GM21717 (cell line): ENCODE measurements around the gene WNT2.
"Not testable (repeated sequence)": the region's sequence is repeated elsewhere in the genome, so short reads cannot be mapped to it uniquely, and the experiment has no call there.

Source experiments
- ATAC-seq: cut with Tn5 transposase; IDR thresholded peaks from one replicate; pipeline ENCODE4 v1.9.1; 2021; ENCODE audit warnings: mild to moderate bottlenecking, moderate library complexity; ENCODE audit not compliant: unreplicated experiment

The WNT2 gene

DNA sequence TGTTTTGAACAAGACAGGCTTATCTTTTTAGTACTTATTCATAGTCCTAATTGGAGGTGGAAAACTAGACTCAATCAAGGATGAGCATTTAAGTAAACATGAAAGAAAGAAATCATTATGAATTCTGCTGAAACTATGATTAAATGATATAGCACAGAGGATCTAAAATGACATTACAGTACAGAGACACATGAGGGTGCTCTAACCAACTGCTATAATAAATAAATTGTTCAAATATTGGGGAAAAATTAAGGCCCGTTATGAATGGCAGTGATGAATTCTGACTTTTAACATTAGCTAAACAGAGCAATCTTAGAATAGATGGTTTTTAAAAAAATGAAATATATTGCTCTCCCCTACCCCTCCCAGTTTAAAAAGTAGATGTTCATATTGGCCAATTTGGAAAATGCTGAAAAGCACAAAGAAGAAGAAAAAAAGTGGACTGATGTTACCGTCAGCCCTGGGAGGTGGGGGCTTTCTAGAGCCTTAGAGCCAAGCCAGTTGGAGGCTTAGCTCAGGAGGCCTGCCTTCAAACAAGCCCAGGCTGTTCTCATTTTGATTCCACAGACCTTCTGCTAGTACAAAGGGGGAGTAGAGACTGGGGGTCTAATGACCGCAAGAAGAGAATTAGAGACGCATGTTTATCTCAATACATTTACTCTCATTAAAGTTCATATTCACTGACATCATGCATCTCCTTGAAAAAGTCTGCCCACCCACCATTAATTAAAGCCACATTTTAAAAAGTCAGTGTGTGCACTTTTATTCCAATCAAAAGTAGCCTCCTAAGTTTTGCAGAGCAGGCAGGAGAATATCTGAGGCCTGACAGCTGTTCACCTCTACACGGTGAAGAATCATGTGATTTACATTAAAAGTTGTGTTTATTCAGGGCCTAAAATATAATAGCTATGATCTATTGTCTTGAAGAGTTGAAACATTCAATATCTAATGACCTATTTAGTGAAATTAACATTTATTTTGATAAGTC, 10.0 kb downstream of the WNT2 start:
- ATAC-seq = no peak

DNA sequence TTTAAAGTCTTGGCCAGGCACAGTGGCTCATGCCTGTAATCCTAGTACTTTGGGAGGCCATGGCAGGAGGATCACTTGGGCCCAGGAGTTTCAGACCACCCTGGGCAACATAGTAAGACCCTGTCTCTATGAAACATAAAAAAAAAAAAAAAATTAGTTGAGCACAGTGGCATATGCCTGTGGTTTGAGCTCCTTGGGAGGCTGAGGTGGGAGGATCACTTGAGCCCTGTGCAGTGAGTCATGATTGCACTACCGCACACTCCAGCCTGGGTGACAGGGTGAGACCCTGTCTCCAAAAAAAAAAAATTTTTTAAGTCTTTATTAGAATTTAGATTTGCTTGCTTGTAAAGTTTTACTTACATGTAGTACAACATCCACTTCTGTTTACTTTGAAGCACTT, 14.0 kb downstream of the WNT2 start:
- no peak for ATAC-seq

DNA sequence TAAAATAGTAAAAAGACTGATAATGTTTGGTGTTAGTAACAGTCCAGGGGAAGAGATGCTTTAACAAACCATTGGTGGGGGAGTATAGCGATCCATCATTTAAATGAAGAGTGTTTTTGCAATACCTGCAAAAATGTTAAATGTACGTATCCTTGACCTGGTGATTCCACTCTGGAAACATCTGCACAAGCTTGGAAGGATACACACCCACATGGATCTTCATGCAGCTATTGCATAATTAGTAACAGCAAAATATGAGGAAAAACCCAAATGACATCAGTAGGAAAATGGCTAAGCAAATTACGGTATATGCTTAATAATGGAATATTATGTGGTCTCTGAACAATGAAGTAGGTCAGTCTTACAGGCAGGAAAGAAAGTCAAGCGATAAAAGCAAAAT, 20.5 kb downstream of the WNT2 start:
- no peak for ATAC-seq

DNA sequence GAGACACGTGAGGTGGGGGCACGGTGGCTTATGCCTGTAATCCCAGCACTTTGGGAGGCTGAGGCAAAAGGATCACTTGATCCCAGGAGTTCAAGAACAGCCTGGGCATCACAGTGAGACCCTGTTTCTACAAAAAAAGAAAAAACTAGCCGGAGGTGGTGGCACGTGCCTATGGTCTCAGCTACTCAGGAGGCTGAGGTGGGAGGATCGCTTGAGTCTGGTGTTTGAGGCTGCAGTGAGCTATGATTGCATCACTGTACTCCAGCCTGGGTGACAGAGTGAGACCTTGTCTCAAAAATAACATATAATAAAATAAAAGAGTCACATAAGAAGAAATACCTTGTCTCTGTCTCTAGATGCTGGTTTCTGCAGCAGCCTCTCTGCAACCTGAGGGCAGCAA, 22.4 kb downstream of the WNT2 start:
- not testable (repeated sequence) for ATAC-seq

DNA sequence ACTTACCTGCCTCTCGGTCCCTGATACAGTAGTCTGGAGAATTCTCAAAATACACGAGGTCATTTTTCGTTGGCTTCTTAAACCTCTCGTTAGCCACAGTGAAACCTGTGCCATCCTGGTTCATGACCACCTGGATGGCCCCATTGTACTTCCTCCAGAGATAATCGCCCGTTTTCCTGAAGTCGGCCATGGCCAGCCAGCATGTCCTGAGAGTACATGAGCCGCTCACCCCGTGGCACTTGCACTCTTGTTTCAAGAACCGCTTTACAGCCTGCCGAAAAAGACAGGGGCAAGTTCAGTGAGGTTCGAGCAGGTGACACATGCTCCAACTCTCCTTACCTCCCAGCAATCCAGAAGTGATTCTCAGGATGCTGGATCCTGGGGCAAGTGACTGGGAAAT, 25.3 kb downstream of the WNT2 start:
- ATAC-seq = no peak

DNA sequence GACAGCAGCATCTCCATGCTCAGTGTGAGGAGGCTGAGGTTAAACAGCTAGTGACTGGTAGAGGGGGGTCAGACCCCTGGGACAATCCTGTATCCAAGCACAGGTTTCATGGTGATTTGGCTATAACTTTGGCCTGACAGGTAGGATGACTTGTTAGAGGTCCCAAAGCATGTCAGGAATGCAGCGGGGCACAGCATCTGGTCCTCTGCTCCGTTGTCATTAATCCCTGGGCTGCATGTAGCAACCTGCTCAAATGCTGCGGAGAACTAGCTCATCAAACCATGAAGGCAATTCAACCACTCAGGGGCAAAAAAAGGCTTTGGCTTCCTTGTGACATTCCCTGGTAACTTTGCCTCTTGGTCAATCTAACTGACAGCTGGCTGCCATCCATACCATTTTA, 26.8 kb downstream of the WNT2 start:
- no peak for ATAC-seq

DNA sequence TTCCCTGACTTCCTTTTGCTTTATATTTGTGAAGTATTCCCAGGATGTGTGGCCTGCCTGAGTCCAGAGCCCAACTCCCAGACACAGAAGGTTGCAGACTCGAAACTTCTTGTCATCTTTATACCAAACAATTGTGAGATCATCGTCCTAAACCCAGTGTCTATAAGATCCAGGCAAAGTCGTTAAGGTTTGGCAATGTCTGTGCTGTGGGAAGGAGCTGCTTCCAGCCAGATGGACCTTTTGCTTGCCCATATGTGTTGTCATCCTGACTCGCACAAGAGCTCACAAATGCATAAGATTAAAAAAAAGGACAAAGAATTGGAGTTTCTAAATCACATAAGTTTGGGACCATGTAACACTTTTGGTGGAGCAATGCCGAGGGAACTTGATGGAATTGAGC, 37.0 kb downstream of the WNT2 start:
- no peak for ATAC-seq

DNA sequence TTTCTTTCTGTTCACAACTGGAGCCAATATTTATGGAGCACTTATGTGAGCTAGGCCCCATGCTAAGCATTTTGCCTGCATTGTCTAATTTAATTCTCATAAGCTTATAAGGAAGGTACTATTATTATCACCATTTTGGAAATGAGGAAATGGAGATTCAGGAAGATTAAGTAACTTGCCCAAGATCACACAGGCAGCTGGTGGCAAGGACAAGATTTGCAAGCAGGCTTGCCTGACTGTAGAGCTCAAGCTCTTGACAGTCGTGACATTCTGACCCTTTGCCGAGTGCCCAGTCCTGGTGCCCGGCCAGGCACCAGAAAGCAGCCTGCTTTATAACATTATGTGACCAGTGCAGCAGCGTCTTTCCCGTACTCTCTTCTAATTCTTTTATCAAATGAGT, 38.2 kb downstream of the WNT2 start:
- ATAC-seq = no peak

DNA sequence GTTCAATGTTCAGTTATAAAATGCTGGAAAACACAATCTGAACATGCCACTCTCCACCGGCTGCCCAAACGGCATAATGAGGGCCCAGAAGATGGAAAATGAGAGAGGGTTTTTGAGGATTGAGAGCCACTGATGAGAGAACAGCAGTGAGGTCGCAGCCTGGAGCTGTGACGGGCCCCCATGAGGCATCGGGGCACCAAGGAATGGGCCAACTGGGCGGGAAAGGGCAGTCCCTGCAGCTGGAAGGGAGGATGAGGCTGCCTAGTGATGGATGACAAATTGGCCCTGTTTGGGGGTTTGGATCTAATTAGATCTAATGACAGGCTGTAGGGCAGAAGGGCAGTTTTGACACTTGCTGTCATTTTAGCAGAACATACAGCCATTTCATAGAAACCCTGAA, 39.1 kb downstream of the WNT2 start:
- no peak for ATAC-seq

DNA sequence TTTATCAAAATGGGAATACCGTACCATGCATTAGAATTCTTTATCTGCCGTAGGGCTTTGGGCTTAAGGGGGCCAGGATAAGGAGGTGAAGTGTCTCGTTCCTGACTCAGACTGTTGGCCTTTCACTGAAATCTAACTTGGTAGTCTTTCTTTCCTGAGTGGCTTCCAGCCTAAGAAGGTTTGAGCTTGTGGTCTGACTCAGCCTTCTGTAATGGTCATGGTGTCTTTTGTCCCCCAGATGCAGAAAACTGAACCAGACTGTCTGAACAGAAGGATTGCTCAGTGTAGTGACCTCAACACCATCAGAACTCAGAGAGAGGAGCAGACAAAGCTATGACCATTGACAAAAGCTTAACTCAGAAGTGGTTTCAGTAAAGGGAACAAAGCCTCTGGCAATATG, 39.5 kb downstream of the WNT2 start:
- no peak for ATAC-seq

DNA sequence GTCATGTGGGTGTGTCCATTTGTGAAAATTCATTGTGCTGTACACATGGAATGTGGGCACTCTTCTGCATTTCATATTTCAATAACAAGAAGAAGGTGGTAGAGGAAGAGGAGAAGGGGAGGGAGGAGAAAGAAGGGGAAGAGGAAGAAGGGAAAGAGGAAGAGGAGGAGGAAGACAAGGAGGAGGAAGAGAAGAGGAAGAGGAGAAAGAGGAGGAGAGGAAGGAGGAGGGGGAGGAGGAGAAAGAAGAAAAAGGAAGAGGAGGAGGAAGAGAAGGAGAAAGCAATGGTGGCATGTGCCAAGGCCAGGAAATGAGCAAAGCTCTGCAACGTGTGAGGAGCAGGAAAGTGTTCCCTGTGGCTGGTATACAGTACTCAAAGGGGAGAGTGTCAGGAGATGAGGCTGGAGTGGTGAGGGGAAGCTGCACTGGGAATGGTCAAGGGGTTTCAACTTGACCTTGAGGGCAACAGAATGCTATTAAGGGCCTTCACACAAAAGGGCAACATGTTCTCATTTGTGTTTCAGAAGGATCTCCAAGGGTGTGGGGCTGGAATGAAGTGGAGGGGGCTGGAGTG, 40.5 kb downstream of the WNT2 start:
- no peak for ATAC-seq

DNA sequence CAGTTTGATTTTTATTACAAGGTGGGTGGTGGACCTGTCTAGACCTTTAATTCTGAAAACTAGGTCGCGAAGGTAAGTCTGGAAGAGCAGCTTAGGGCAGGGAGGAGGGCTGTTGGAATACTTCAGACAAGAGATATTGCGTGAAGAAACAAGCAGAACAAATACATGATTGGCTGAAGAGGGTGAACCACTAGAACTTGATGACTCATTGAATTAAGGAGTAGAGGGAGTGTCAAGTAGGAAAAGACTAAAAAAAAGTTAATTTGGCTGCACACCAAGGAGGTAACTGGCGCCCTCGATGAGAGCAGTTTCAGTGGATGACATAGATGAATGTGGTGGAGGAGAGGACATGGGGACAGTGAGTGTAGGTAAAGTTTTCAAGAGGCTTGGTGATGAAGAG, 41.3 kb downstream of the WNT2 start:
- no peak for ATAC-seq

DNA sequence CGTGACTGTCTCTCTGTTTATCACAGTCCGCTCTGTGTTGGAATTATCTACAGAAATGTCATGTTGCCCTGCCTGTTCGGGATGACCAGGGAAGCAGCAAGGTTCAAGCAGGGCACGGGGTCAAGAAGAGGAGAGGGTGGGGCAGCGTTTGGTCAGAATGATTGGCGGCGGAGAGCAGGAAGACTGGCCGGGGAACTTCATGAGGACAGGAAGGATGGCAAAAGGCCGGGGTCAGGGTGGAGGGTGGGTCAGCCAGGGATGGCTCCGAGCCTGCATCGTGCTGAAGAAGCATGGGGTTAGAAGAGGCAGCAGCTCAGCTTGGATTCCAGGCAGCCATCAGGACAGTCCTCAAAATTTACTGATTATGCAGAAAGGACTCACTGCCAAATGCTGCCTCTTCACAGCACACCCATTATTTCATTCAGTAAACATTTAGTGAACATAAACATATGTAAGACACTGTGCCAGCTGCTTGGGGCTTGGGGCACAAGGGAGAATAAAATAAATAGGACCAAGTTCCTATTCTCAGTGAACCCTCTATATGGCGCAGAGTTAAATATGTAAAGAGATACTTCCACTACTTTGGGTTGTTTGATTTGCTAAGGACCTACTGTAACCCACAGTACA, 42.8 kb downstream of the WNT2 start:
- no peak for ATAC-seq

DNA sequence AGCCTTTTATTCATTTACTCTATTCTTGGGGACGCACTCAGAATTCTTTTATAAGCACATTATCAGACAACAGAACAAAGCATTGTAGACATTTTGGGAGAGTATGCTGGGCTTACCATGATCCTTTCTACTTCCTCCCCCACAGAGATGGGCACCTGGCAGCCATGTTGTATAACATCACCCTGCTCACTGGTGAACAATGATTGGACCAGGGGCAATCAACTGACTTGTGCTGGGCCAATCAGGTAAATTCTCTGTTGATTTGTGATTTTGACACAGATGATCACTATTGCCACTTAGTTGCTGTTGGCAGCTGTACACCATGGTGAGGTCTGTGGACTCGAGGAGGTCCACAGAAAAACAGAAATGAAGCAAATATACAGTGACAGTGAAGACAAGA, 43.7 kb downstream of the WNT2 start:
- no peak for ATAC-seq

DNA sequence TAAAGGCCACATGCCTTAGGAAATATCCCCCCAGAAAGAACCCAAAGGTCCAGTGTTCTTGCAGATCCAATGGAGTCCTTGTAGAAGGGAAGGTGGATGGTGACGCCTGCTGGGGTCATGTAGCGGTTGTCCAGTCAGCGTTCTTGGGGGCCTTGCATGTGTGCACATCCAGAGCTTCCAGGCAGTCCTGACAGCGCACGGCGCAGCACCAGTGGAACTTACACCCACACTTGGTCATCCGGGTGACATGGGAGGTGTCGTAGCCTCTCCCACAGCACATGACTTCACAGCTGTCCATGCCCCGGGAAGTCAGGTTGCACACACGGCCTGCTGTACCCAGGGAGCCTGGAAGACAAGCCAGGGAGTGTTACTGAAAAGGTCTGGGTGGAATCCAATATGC, 44.8 kb downstream of the WNT2 start:
- ATAC-seq = no peak

DNA sequence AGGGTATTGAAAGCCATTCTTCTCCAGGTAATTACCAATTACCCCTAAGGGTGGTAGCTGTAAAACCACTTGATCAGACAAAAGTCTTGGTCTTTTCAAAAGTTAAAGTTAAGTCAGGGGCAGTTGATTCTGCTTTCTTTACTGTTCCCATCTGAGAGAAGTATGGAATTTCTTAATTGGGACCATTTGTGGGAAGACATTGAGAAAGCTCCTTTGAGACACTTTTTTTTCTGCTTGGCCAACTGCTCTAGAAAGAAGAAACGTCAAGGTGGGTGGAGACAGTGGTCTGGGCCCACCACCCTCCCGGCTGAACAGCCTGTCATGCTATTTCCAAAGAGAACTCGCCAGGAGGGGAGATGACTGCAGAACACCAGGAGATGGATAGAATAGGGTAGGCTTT, 45.3 kb downstream of the WNT2 start:
- no peak for ATAC-seq

DNA sequence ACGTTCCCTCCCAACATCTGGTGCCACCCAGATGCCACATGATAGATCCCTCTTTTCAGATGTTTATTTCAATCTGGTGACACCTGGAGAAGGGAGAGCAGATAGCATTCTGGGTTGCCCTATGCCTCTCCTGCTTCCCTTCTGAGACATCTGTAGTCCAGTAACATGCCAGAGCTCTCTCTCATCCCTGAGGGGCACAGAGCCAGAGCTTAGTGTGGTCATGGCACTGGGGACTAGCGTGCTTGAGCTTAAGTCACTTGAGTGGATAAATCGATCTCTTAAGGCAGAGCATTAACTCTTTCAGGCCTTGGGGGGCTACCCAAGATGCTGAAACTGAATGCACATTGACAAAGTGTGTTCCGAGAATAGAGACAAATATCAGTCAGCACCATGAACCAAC, 47.9 kb downstream of the WNT2 start:
- ATAC-seq = no peak

DNA sequence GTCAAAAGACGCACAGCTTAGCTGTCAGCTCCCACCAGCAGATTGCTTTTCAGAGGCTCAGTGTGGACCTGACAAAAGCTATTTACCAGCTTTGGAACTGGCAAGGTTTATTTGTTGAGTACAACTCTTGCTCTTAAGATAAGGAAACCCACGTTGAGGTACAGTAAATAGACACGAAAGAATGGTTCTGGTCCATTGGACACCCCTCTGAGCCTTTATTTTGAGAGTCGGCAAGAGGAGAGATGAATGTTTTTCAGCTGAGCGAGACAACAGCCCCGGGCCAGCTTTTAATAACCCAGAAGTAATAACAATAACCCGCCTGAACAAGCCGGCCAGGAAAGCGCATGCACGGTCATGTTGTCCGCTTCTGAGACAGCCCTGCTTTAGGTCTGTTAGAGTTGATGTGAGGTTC, 49.0 kb downstream of the WNT2 start:
- no peak for ATAC-seq

DNA sequence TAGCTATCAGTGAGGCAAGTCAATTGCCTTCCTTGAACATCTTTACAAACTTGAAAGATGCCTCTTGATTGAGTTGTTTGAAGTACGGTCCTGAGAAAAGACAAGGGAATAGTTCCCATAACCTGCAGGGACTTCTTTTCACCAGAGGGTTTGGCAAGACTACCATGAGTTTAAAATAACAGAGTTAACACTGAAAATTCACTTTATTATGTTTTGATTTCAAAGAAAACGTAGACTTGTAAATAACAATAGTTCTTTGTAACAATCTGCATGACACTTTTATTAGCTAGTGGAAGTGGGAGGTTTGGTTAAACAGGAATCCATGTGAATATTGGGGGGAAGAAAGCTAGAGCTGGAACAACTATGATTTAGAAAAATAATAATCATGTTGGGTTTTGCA, 49.5 kb downstream of the WNT2 start:
- ATAC-seq = no peak

DNA sequence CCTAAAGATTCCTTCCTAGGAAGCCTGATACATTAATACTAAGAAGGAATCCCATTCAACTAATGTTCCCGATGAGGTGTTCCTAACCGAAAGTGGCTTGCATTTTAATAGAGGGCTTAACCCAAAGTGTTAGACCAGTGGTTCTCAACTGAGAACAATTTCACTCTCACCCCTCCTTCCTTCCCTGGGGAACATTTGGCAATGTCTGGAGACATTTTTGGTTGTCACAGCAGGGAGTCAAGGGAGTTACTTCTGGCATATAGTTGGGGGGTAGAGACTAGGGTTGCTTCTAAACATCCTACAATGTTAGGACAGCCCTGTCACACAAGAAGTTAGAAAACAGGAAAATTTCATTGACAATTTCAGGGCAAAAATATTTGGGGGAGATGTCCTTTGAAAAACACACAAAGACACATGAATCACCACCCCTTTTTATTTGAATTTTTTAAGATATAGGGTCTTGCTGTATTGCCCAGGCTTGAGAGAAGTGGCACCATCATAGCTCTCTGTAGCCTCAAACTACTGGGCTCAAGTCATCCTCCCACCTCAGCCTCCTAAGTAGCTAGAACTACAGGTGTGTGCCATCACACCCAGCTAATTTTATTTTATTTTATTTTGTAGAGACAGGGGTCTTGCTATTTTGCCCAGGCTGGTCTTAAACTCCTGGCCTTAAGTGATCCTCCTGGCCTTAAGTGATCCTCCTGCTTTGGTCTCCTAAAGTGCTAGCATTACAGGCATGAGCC, 50.7 kb downstream of the WNT2 start:
- ATAC-seq = no peak

DNA sequence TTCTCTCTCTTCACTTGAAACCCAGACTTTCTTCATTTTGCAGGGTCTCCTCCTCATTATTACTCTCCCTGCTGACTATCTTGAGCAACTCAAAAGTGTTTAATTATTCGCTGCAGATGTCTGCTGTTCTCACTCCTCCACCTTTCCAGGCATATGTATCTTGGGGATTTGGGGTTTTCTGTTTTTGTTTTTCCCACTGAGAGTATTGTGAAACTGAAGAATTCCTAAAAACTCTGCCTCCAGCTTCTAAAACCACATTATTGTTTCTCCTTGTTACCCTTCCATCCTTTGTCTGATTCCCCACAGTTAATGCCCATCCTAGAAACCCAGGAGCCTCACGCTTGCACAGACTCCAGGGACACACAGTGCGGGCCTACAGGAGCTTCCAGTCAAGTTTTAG, 51.3 kb downstream of the WNT2 start:
- no peak for ATAC-seq
